Smooth muscle cell (in vitro differentiated cells): ENCODE data around the gene DNAI1. TPM values are rescaled to one million over a fixed set of nuclear protein-coding genes. Genes with fewer than 3 reads are reported as not detected.

Experiments used
- DNase-seq: peaks from one replicate; lab custom pipeline; 2025; ENCODE audit not compliant: unreplicated experiment; lab: John Stamatoyannopoulos, UW
- H2AFZ ChIP-seq: fragments of 200-600 bp; sonication (generic); 2 replicates; pipeline ENCODE4 v1.6.0; 2016; ENCODE audit warnings: antibody characterized with exemption, low read depth, mild to moderate bottlenecking
- H3F3A ChIP-seq: fragments of 200-600 bp; sonication (generic); 2 replicates; pipeline ENCODE4 v1.6.0; 2017; ENCODE audit warnings: antibody characterized with exemption, low read depth
- H3K27ac ChIP-seq: fragments of 200-600 bp; sonication (generic); 2 replicates; pipeline ENCODE4 v1.5.1; 2016; ENCODE audit warnings: low read depth, mild to moderate bottlenecking
- H3K27me3 ChIP-seq: fragments of 200-600 bp; sonication (generic); 2 replicates; pipeline ENCODE4 v1.6.1; 2016; ENCODE audit warnings: low read depth, mild to moderate bottlenecking
- H3K36me3 ChIP-seq: fragments of 200-600 bp; sonication (generic); 2 replicates; pipeline ENCODE4 v1.5.1; 2016; ENCODE audit warnings: low read depth
- H3K4me1 ChIP-seq: fragments of 200-600 bp; sonication (generic); 2 replicates; pipeline ENCODE4 v1.5.1; 2016; ENCODE audit warnings: low read depth
- H3K4me2 ChIP-seq: fragments of 200-600 bp; sonication (generic); 2 replicates; pipeline ENCODE4 v1.6.0; 2016; ENCODE audit warnings: mild to moderate bottlenecking
- H3K4me3 ChIP-seq: fragments of 200-600 bp; sonication (generic); 2 replicates; pipeline ENCODE4 v1.5.1; 2016; ENCODE audit warnings: mild to moderate bottlenecking
- H3K79me2 ChIP-seq: fragments of 200-600 bp; sonication (generic); 2 replicates; pipeline ENCODE4 v1.6.0; 2016; ENCODE audit warnings: low read depth, mild to moderate bottlenecking
- H3K9ac ChIP-seq: fragments of 200-600 bp; sonication (generic); 2 replicates; pipeline ENCODE4 v1.6.0; 2016; ENCODE audit warnings: low read depth
- H3K9me3 ChIP-seq: fragments of 200-600 bp; sonication (generic); replicated peaks from 2 replicates; pipeline ENCODE4 v1.5.1; 2016; ENCODE audit warnings: low read depth
- H4K20me1 ChIP-seq: fragments of 200-600 bp; sonication (generic); 2 replicates; pipeline ENCODE4 v1.6.0; 2016; ENCODE audit warnings: low read depth
- CTCF ChIP-seq: fragments of 200-600 bp; sonication (generic); IDR thresholded peaks from 2 replicates; pipeline ENCODE4 v1.5.1; 2017; ENCODE audit warnings: borderline replicate concordance, mild to moderate bottlenecking, antibody characterized with exemption; ENCODE audit not compliant: insufficient read depth, poor library complexity, severe bottlenecking
- WGBS: methylation state at CpG from one replicate; pipeline ENCODE4 v1.1.7; 2016; ENCODE audit warnings: low lambda C conversion rate; 5-methylcytosine and 5-hydroxymethylcytosine counted together
- polyA plus RNA-seq: library from polyadenylated mRNA; unstranded; fragments of >200 nt; fragmentation: Nextera tagmentation; extraction: Ambion mirVana; gene quantifications from 2 replicates; pipeline ENCODE4 v1.2.1, GENCODE V29; 2016
- total RNA-seq: library from RNA; depleted of rRNA; stranded (reverse); fragments of >200 nt; gene quantifications from 2 replicates; pipeline ENCODE4 v1.2.3, GENCODE V29; 2014

DNAI1 gene
- total and polyA plus RNA-seq, 2 experiments from 2014 or later = 0.31 TPM; not detected in 1

- 69% methylated on average over 21 of the region's 21 CpGs for WGBS
- no peak overlapping the region for H2AFZ ChIP-seq
Measured at GRCh38 chr9:34560599-34561214, 102.1 kb downstream of the DNAI1 start.

GRCh38 chr9:34562135-34562745 is 103.6 kb downstream of the DNAI1 start:
- Histone ChIP-seq H3K9ac (no peak overlapping the region), H4K20me1 (no peaks in the 10 kb centered on the region), H2AFZ (no peak overlapping the region), H3K4me1 (peaks cover 36% of the 10 kb centered on the region), H3K36me3 (no peaks in the 10 kb centered on the region), H3K9me3 (no peaks in the 10 kb centered on the region), H3K79me2 (no peaks in the 10 kb centered on the region), H3F3A (peaks cover 9% of the 10 kb centered on the region), H3K4me2 (no peak overlapping the region), H3K4me3 (no peak overlapping the region), H3K27me3 (no peaks in the 10 kb centered on the region), H3K27ac (no peak overlapping the region)
- TF ChIP-seq CTCF = peak; percentile 62
- DNase-seq = no peak
- WGBS = 79% methylated on average over 7 of the region's 7 CpGs

More at GRCh38 chr9:34560599-34561214, 102.1 kb downstream of the DNAI1 start:
- no peak overlapping the region for H3K4me3 ChIP-seq
- no peaks in the 10 kb centered on the region for H3K79me2 ChIP-seq
- peaks cover 25% of the 10 kb centered on the region for H3K4me1 ChIP-seq
- H4K20me1 ChIP-seq = no peaks in the 10 kb centered on the region
- H3K27ac ChIP-seq = peak overlapping the region; percentile 38
- no peak for TF ChIP-seq CTCF
- no peaks in the 10 kb centered on the region for H3K27me3 ChIP-seq
- no peaks in the 10 kb centered on the region for H3K9me3 ChIP-seq
- H3K4me2 ChIP-seq = peak overlapping the region; percentile 67
- H3K9ac ChIP-seq = no peak overlapping the region
- H3F3A ChIP-seq = peaks cover 9% of the 10 kb centered on the region
- H3K36me3 ChIP-seq = no peaks in the 10 kb centered on the region
- DNase-seq = no peak

- H3K4me1 ChIP-seq = peaks cover 36% of the 10 kb centered on the region
- no peak for TF ChIP-seq CTCF
- H3K9ac ChIP-seq = no peak overlapping the region
- no peak overlapping the region for H3K27ac ChIP-seq
- H3K4me2 ChIP-seq = no peak overlapping the region
- no peaks in the 10 kb centered on the region for H4K20me1 ChIP-seq
- no peak overlapping the region for H3K4me3 ChIP-seq
- no peaks in the 10 kb centered on the region for H3K27me3 ChIP-seq
- H3K9me3 ChIP-seq = no peaks in the 10 kb centered on the region
- peaks cover 9% of the 10 kb centered on the region for H3F3A ChIP-seq
- DNase-seq = no peak
- WGBS = 90% methylated on average over 5 of the region's 5 CpGs
- no peaks in the 10 kb centered on the region for H3K36me3 ChIP-seq
- no peak overlapping the region for H2AFZ ChIP-seq
- H3K79me2 ChIP-seq = no peaks in the 10 kb centered on the region
Measured at GRCh38 chr9:34563262-34563661, 104.7 kb downstream of the DNAI1 start.
